ENCODE measurements around the gene ANKRD28. TPM values are rescaled to one million over a fixed set of nuclear protein-coding genes. Genes with fewer than 3 reads are reported as not detected.

ANKRD28 gene
- total and polyA plus RNA-seq, 9 of the 15 experiments (the other 6 are each of a cell fraction or from before 2014, with no cell fraction given), result 11.7 to 66.0 (median 36.7) TPM

- H3K4me2 ChIP-seq (ENCODE audit: insufficient read depth, low read length), result no peak overlapping the region
- no peak overlapping the region for H3K9ac ChIP-seq (ENCODE audit: insufficient read depth in 1 of 2, low read depth in 2 of 2, low read length in 2 of 2)
- WGBS (ENCODE audit: insufficient coverage, low coverage, missing lambda C conversion rate), result 86% methylated on average over 3 of the region's 3 CpGs
- in situ Hi-C loops (cut with MboI), result no loop called here
- H3K27ac ChIP-seq (ENCODE audit: extremely low read depth, low read depth, low read length), result peak overlapping the region; percentile 19; the same call in 2 of the 3 replicates
- ChIA-PET CTCF (ENCODE audit: low intra/inter-chr PET ratio) (no interaction called here), POLR2A (interaction anchor here (1.2 to 1.8 kb wide), 3 partner anchors 15 to 54 kb away, joined by 3 to 4 read pairs (median 3); partner anchors contain the start of gene ANKRD28)
- H4K20me1 ChIP-seq (replicated peaks; ENCODE audit: control insufficient read depth, insufficient read depth, low read length), result no peaks in the 10 kb centered on the region
- DNase-seq (ENCODE audit: extremely low read depth in 1 of 4, low spot score in 3 of 4), result peak in 2 of 4 experiments; percentile 16 to 46
- peaks cover 4% of the 10 kb centered on the region; the same call in 1 of the 2 replicates for H3K9me3 ChIP-seq (replicated peaks; ENCODE audit: control insufficient read depth, insufficient read depth, low read depth, low read length)
- FAIRE-seq, result peak; percentile 63
- no TSS peak for BruUV-seq (replicated peaks)
- no peak overlapping the region for H2AFZ ChIP-seq (ENCODE audit: low read depth, low read length)
- H3K36me3 ChIP-seq (ENCODE audit: control insufficient read depth, insufficient read depth, low read length), result peaks cover 3% of the 10 kb centered on the region; the same call in 1 of the 3 replicates
- H3K4me3 ChIP-seq, result no peak overlapping the region
- no peaks in the 10 kb centered on the region for H3K27me3 ChIP-seq (ENCODE audit: control insufficient read depth in 2 of 2, insufficient read depth in 2 of 2, low read length in 2 of 2)
- intact Hi-C loops (cut with micrococcal nuclease), result no loop called here
- no peaks in the 10 kb centered on the region for H3K9me1 ChIP-seq (ENCODE audit: control insufficient read depth, insufficient read depth, low read length)
- H3K79me2 ChIP-seq (ENCODE audit: control insufficient read depth, insufficient read depth, low read length), result no peaks in the 10 kb centered on the region
- H3K4me1 ChIP-seq (replicated peaks in 1 of 2; ENCODE audit: control insufficient read depth in 2 of 2, insufficient read depth in 2 of 2, low read length in 2 of 2), result peaks cover 0 to 4% of the 10 kb centered on the region in 2 experiments; a peak in 2 of 5 replicates
- ATAC-seq, result peak; percentile 90
- TF ChIP-seq HNRNPUL1 (IDR thresholded peaks at IDR 0.05; ENCODE audit: low read length), result no peak
- TF ChIP-seq, protein P1, sequence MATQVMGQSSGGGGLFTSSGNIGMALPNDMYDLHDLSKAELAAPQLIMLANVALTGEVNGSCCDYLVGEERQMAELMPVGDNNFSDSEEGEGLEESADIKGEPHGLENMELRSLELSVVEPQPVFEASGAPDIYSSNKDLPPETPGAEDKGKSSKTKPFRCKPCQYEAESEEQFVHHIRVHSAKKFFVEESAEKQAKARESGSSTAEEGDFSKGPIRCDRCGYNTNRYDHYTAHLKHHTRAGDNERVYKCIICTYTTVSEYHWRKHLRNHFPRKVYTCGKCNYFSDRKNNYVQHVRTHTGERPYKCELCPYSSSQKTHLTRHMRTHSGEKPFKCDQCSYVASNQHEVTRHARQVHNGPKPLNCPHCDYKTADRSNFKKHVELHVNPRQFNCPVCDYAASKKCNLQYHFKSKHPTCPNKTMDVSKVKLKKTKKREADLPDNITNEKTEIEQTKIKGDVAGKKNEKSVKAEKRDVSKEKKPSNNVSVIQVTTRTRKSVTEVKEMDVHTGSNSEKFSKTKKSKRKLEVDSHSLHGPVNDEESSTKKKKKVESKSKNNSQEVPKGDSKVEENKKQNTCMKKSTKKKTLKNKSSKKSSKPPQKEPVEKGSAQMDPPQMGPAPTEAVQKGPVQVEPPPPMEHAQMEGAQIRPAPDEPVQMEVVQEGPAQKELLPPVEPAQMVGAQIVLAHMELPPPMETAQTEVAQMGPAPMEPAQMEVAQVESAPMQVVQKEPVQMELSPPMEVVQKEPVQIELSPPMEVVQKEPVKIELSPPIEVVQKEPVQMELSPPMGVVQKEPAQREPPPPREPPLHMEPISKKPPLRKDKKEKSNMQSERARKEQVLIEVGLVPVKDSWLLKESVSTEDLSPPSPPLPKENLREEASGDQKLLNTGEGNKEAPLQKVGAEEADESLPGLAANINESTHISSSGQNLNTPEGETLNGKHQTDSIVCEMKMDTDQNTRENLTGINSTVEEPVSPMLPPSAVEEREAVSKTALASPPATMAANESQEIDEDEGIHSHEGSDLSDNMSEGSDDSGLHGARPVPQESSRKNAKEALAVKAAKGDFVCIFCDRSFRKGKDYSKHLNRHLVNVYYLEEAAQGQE (IDR thresholded peaks at IDR 0.05; ENCODE audit: borderline replicate concordance), result no peak
- TF ChIP-seq, protein P1 (CRISPR knock-in tag; IDR thresholded peaks at IDR 0.05; ENCODE audit: low read depth), result no peak
- no peak for TF ChIP-seq NCOR1 (IDR thresholded peaks at IDR 0.05)
- no peak for TF ChIP-seq ILF3 (IDR thresholded peaks at IDR 0.05; ENCODE audit: borderline replicate concordance)
- no peak for TF ChIP-seq CEBPZ (IDR thresholded peaks at IDR 0.05; ENCODE audit: borderline replicate concordance, low read depth, low read length)
- TF ChIP-seq MCM3 (IDR thresholded peaks at IDR 0.05), result no peak
- TF ChIP-seq FOXK2 (conservative IDR thresholded peaks at IDR 0.05 in 1 of 2, IDR thresholded peaks at IDR 0.05 in 1 of 2; ENCODE audit: low read depth in 2 of 2), result no peak
- TF ChIP-seq, protein P2, sequence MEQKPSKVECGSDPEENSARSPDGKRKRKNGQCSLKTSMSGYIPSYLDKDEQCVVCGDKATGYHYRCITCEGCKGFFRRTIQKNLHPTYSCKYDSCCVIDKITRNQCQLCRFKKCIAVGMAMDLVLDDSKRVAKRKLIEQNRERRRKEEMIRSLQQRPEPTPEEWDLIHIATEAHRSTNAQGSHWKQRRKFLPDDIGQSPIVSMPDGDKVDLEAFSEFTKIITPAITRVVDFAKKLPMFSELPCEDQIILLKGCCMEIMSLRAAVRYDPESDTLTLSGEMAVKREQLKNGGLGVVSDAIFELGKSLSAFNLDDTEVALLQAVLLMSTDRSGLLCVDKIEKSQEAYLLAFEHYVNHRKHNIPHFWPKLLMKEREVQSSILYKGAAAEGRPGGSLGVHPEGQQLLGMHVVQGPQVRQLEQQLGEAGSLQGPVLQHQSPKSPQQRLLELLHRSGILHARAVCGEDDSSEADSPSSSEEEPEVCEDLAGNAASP (IDR thresholded peaks at IDR 0.05), result no peak
- no peak for TF ChIP-seq MED1 (CRISPR knock-in tag; IDR thresholded peaks at IDR 0.05; ENCODE audit: borderline replicate concordance)
Measured at GRCh38 chr3:15743587-15744009, 54.2 kb downstream of the ANKRD28 start.

All from K562 (cell line).